Uterus (tissue), 4 donors: ENCODE data around the gene RAC2. TPM values are rescaled to one million over a fixed set of nuclear protein-coding genes. Genes with fewer than 3 reads are reported as not detected.

ENCODE experiments used
- DNase-seq, 2 donors: peaks; one replicate each; pipeline ENCODE4 v3.0.0-alpha.2; 2019 to 2020
- H3K27ac ChIP-seq, 2 donors: fragments of 200-600 bp; sonication (generic); 1 replicate in 1 of 2; 2 replicates in 1 of 2; pipeline ENCODE4 v1.5.1; 2016 to 2018
- H3K27me3 ChIP-seq, 2 donors: fragments of 200-600 bp; sonication (generic); one replicate each; pipeline ENCODE4 v1.5.1; 2018 to 2019; ENCODE audit warnings: control low read depth in 1 of 2
- H3K36me3 ChIP-seq, 2 donors: fragments of 200-600 bp; sonication (generic); one replicate each; pipeline ENCODE4 v1.5.1; 2019; ENCODE audit warnings: control low read depth in 1 of 2
- H3K4me1 ChIP-seq, 2 donors: fragments of 200-600 bp; sonication (generic); one replicate each; pipeline ENCODE4 v1.5.1; 2018 to 2019; ENCODE audit warnings: control low read depth in 1 of 2
- H3K4me3 ChIP-seq, 2 donors: fragments of 200-600 bp; sonication (generic); 1 replicate in 1 of 2; 2 replicates in 1 of 2; pipeline ENCODE4 v1.5.1; 2018 to 2019; ENCODE audit warnings: mild to moderate bottlenecking in 1 of 2
- H3K9me3 ChIP-seq, 2 donors: fragments of 200-600 bp; sonication (generic); one replicate each; pipeline ENCODE4 v1.5.1; 2019; ENCODE audit warnings: control low read depth in 1 of 2
- POLR2A ChIP-seq, 2 donors: fragments of 450-650 bp; IDR thresholded peaks; one replicate each; pipeline ENCODE4 v1.6.1; 2016; ENCODE audit warnings: antibody characterized with exemption in 2 of 2, mild to moderate bottlenecking in 1 of 2, moderate library complexity in 1 of 2
- intact Hi-C: fragments of 100-400 bp; cut with DNase I; formaldehyde crosslinking; loops from one replicate; pipeline ENCODE4 v1.15.1; 2023; ENCODE audit warnings: low total_unique reads
- total RNA-seq, 4 donors: library from RNA; depleted of rRNA in 3 of 4; stranded (reverse); fragments of >200 nt in 3 of 4; gene quantifications; one replicate each; pipeline versions ENCODE4 v1.1.0 to v1.2.4, GENCODE V29; 2014 to 2023
- TF ChIP-seq, protein P1 (sequence below), 4 experiments: fragments of 200-600 bp in 2 of 4; fragments of 450-650 bp in 2 of 4; sonication (generic) in 2 of 4; IDR thresholded peaks; one replicate each; pipeline ENCODE4 v1.5.1; 2016 to 2019; ENCODE audit warnings: antibody characterized with exemption in 4 of 4, mild to moderate bottlenecking in 2 of 4, moderate library complexity in 1 of 4
- donor health status: DM: yes; HTN: yes; CAD: no.

The RAC2 gene
- total RNA-seq, 4 donors from 2014 or later: 2.4 to 6.7 (median 4.5) TPM

DNA sequence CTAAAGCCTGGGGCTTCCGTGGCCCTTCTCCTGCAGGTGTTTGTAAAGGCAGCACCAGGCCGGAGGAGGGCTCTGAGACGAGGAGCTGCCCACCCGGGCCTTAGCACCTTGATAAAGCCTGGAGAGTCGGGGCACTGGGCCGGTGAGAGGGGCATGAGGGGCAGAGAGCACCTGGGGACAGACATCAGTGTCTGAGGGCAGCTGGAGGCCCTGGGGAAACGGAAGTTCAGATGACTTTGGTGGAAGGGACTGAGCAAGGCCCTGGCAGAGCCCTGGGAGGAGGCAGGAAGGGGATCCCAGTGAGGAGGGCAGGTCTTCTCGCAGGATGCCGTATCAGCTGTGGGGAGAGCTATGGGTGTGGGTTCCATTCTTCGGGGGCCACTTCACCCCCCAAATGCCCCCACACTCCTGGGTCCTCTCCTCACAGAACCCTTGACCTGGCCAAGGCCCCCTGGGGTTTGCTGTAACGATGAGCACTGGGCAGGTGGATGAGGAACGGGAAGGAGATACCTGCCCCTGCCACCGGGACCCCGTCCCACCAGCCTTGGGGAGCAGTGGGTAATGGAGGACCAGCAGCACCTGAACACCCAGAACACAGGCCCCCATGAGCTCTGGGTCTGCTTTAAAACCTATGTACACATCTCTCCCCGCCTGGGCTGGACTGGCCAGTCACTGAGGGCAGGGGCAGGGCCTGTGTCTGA lies 63.4 kb downstream of the RAC2 start:
- H3K4me1 ChIP-seq: peaks cover 3 to 26% of the 10 kb centered on the region in 2 donors
- H3K36me3 ChIP-seq: no peaks in the 10 kb centered on the region
- no peak for TF ChIP-seq POLR2A (IDR thresholded peaks at IDR 0.05)
- TF ChIP-seq, protein P1, sequence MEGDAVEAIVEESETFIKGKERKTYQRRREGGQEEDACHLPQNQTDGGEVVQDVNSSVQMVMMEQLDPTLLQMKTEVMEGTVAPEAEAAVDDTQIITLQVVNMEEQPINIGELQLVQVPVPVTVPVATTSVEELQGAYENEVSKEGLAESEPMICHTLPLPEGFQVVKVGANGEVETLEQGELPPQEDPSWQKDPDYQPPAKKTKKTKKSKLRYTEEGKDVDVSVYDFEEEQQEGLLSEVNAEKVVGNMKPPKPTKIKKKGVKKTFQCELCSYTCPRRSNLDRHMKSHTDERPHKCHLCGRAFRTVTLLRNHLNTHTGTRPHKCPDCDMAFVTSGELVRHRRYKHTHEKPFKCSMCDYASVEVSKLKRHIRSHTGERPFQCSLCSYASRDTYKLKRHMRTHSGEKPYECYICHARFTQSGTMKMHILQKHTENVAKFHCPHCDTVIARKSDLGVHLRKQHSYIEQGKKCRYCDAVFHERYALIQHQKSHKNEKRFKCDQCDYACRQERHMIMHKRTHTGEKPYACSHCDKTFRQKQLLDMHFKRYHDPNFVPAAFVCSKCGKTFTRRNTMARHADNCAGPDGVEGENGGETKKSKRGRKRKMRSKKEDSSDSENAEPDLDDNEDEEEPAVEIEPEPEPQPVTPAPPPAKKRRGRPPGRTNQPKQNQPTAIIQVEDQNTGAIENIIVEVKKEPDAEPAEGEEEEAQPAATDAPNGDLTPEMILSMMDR (IDR thresholded peaks at IDR 0.05): no peak
- no peak for DNase-seq
- H3K4me3 ChIP-seq: no peak overlapping the region
- intact Hi-C loops: no loop called here
- H3K27ac ChIP-seq: peak overlapping the region in 1 of 2 donors; percentile 25
- no peaks in the 10 kb centered on the region for H3K9me3 ChIP-seq
- no peaks in the 10 kb centered on the region for H3K27me3 ChIP-seq

DNA sequence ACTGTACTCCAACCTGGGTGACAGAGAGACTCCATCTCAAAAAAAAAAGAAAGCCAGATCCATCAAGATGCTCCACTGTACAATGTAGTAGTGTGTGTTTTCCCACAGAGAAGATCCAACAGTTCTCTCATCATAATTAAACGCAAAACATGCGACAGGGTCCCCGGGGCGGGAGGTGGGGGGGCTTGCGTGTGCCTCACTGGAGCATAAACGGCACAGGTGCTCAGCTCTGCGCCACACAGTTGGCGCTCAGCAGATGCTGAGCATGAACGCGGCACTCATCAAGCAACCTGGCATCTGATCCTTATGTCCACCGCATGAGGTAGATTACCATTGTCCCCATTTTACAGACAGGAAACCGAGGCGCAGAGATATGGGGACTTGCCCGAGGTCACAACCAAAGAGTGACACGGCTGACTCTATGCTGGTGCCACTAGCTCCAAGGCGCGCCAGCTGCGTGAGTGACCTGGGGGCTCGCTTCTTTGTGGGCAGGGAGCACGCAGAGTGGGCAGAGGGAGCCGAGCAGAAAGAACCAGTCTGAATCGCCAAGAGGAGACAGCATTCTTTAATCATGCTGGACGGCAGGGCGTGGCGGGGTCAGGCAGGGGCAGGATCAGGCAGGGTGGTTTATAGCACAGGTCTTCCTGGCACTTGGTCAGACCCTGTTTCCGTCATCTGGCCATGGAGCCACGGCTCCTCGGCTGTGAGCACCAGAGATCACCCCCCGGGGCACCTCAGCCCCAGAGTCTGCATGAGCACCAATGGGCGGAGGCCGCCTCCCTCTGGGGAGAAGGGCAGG lies 64.2 kb downstream of the RAC2 start:
- Histone ChIP-seq H3K27ac (peak overlapping the region in 1 of 2 donors; percentile 25), H3K27me3 (no peaks in the 10 kb centered on the region), H3K36me3 (no peaks in the 10 kb centered on the region), H3K4me3 (no peak overlapping the region), H3K9me3 (no peaks in the 10 kb centered on the region), H3K4me1 (peaks cover 3 to 29% of the 10 kb centered on the region in 2 donors)
- TF ChIP-seq, protein P1 (IDR thresholded peaks at IDR 0.05): no peak
- TF ChIP-seq POLR2A (IDR thresholded peaks at IDR 0.05): no peak
- DNase-seq: no peak
- intact Hi-C loops: no loop called here

DNA sequence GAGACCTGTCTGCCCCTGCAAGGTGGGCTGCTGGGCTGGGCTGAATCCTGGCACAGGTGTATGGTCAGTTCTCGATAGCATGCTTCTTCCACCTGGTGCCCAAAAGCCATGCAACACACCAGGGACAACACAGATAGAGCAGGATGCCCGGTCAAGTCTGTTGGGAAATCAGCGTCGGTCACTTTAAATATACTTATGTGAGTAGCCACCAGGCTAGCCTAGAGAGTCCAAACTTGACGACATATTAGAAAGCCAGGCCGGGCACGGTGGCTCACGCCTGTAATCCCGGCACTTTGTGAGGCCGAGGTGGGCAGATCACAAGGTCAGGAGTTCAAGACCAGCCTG lies 65.0 kb downstream of the RAC2 start:
- H3K27ac ChIP-seq: peak overlapping the region in 1 of 2 donors; percentile 12
- intact Hi-C loops: no loop called here
- no peaks in the 10 kb centered on the region for H3K36me3 ChIP-seq
- no peak overlapping the region for H3K4me3 ChIP-seq
- H3K4me1 ChIP-seq: peaks cover 3 to 29% of the 10 kb centered on the region in 2 donors
- TF ChIP-seq, protein P1 (IDR thresholded peaks at IDR 0.05): no peak
- no peak for TF ChIP-seq POLR2A (IDR thresholded peaks at IDR 0.05)
- no peaks in the 10 kb centered on the region for H3K9me3 ChIP-seq
- no peaks in the 10 kb centered on the region for H3K27me3 ChIP-seq
- no peak for DNase-seq

DNA sequence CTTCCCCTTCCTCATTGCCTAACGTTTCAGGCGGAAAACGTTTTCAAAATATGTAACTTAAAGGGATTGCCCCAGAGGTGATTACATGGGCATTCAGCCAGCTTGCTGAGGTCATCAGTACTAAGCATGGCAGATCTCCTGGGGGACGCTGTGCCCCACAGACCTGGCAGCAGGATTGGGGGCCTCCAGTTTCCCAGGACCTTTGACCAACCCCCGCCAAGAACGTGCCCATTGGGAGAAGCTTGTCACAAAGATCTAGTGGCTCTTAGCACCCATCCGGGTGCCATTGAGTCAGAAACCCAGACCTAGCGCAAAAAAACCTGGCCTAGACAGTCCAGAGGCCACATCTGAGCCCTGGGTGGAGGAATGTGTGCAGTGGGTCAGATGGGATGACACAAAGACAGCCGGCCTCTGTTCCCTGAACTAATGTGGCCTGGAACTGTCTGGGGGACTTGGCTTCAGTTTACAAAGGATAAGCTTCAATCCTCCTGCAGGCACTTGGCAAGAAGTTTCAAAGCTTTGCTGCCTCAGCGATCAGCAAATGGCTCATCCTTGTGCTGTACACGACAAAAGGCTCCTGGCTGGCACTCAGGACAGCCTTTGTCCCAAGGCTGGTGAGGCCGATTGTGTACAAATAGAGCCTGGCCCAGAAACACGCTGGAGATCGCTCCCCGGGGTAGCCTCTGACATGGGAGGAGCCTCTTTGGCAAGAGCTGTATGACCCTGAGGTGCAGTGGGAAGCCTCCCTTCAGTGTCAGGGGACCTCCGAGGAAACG lies 65.5 kb downstream of the RAC2 start:
- intact Hi-C loops: no loop called here
- DNase-seq: no peak

More for the DNA sequence above, 65.5 kb downstream of the RAC2 start:
- Histone ChIP-seq H3K9me3 (no peaks in the 10 kb centered on the region), H3K27ac (peak overlapping the region in 1 of 2 donors; percentile 67), H3K4me3 (no peak overlapping the region), H3K4me1 (peaks cover 3 to 29% of the 10 kb centered on the region in 2 donors), H3K27me3 (no peaks in the 10 kb centered on the region), H3K36me3 (no peaks in the 10 kb centered on the region)
- no peak for TF ChIP-seq POLR2A (IDR thresholded peaks at IDR 0.05)
- TF ChIP-seq, protein P1 (IDR thresholded peaks at IDR 0.05): no peak
